Peyer's patch (tissue), 4 donors: Measurements from ENCODE around the gene IDH3B.

Experiments used
- CTCF ChIP-seq, 6 experiments: fragments of 450-650 bp in 4 of 6; fragments of 200-600 bp in 2 of 6; sonication (generic) in 1 of 6; IDR thresholded peaks; one replicate each; pipeline ENCODE4 v1.5.1; 2017 to 2019; ENCODE audit warnings: antibody characterized with exemption in 6 of 6, mild to moderate bottlenecking in 3 of 6, moderate library complexity in 1 of 6
- POLR2A ChIP-seq, 2 donors: fragments of 450-650 bp; IDR thresholded peaks; one replicate each; pipeline ENCODE4 v1.5.1; 2017; ENCODE audit warnings: antibody characterized with exemption in 2 of 2, mild to moderate bottlenecking in 2 of 2, moderate library complexity in 2 of 2

DNA sequence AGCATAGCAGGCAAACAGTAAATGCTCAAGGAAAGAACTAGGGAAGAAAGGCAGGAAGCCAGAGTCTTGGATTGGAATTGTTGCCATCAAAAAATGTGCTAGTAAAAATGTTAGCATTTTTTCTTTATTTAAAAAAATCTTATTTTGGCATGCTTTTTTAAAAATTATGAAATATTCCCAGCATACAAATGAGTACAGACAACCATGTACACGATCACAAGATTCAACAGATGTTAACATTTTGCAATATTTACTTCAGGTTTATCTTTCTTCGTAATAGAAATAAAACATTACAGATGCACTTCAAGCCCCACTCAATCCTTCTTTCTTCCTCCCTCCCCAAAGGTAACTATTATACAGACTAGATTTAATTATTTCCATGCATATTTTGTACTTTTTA, 39.0 kb downstream of the IDH3B start:
- no peak for TF ChIP-seq CTCF (IDR thresholded peaks at IDR 0.05)
- TF ChIP-seq POLR2A (IDR thresholded peaks at IDR 0.05) = no peak
